LHCN-M2 (cell line): ENCODE results near the gene CCDC92B. TPM values are rescaled to one million over a fixed set of nuclear protein-coding genes. Genes with fewer than 3 reads are reported as not detected.

Source experiments
- DNase-seq: peaks from one replicate; pipeline ENCODE4 v3.0.0-alpha.2; 2012; ENCODE audit warnings: low read depth
- total RNA-seq: library from RNA; depleted of rRNA; stranded (reverse); fragments of >200 nt; gene quantifications from 2 replicates; pipeline ENCODE4 v1.2.3, GENCODE V29; 2014

The CCDC92B gene
- total RNA-seq, 1 experiment from 2014 or later: not detected

DNA sequence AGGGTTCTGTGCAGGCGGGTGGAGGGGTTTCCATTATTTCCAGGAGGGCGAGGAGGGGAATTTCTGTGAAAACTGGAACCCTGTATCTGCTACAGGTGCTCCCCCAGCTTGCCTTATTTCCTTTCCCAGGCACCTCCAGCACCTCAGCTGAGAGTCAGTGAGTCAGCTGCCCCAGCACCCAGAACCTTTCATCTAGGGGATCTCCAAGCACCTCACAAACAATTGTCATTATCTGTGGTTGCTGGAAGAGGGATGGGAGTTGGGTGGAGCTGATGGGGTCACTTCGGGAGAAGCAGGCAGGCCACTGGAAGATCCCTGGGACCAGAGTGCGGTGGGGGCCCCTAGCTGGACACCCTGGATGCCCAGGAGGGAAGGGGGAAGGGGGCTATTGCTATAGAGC, 27.8 kb downstream of the CCDC92B start:
- no peak for DNase-seq

DNA sequence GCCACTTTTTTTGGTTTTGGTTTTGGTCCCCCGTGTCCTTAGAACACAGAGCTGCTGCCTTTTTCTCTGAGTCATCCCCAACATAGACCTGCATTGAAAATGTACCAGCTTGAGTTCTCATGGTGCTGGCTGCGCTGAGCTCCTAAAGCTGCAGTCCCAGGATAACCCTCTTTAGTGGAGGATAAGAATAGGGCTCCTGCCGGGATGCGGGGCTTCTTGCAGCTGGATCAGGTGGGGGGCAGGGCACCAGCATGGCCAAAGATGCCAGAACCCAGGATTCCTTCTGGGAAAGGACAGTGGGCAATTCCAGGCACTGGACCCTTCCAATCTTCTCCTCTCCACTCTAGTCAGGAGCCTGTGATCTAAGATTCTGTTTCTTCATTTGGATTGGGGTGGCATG, 29.6 kb downstream of the CCDC92B start:
- DNase-seq: no peak

DNA sequence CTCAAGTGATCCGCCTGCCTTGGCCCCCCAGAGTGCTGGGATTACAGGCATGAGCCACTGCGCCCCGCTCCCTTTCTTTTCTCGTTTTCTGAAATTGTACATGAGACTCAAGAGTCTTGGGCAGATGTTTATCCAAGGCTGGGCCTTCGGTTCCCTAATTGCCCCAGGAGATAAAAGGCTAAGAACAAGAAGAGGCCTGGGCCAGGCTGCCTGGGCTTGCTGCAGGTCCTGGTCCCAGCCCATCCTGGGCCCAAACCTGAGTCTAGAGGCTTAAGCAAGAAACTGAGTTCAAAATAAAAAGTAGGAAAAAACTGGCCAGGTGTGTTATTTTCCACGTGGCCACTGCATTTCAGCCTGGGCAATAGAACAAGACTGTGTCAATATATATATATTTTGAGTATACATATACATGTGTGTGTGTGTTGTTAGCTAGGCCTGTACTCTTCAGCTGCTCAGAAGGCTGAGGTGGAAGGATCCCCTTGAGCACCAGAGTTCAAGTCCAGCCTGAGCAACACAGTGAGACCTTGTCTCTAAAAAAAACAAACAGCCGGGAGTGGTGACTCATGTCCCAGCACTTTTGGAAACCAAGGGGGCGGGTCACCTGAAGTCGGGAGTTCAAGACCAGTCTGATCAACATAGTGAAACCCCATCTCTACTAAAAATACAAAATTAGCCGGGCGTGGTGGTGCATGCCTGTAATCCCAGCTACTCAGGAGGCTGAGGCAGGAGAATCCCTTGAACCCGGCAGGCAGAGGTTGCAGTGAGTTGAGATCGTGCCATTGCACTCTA, 31.1 kb downstream of the CCDC92B start:
- DNase-seq: peak; percentile 30

DNA sequence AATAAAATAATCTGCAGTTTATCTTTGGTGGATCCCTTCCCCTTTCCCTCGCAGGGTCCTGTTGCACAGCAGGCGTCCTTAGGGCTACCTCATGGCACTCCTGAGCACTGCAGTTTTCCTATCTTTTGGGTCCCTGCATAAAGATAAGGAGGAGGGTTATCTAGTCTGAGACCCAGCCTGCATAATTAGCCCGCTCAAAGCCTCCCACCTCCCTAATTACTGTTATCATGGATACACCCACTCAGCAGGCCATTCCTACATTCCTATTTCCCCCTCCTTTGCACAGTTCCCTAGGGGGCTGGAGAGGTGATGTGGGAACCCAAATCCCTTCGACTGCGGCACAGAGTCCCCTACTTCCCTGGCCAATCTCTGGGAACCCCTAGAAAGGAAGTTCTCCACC, 32.8 kb downstream of the CCDC92B start:
- DNase-seq: no peak

DNA sequence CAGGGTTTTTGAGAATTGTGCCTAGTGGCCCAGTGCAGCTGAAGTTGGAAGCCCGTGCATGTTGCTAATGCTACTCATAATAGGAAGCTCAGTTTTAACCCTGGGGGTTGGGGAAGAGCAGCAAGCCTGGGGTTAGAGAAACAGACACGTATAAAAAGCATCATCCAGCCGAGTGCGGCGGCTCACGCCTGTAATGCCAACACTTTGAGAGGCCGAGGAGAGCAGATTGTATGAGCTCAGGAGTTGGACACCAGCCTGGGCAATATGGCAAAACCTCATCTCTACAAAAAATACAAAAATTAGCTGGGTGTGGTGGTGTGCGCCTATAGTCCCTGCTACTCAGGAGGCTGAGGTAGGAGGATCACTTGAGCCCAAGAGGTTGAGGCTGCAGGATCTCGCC, 35.6 kb downstream of the CCDC92B start:
- no peak for DNase-seq

DNA sequence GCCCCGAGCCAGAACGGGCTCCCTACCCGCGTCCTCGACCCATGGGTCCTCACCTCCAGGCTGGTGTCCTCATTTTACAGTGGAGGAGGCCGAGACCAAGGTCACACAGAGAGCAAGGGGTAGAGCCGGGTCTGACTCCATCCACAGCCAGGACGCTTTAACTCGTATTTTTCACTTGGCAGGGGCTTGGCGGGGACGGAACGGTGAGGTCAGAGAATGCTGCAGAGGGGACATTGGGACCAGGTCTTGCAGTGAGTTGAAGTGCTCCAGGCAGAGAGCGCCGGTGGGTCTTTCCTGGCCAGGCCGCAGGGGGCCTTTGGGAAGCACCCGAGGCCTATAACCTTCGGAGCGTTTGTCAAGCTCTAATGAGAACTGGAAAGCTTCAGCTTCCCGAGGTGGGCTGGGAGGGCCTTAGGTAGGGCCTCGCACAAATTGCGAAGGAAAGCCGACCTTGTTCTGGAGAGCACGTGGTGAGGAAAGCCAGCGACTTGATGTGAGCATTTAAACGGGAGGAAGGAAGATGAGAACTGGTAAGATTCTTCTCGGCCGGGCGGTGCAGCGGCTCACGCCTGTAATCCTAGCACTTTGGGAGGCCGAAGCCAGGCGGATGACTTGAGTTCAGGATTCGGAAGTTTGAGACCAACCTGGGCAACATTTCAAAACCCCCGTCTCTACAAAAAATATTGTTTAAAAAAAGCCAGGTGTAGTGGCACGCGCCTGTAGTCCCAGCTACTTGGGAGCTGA, 37.0 kb downstream of the CCDC92B start:
- no peak for DNase-seq

DNA sequence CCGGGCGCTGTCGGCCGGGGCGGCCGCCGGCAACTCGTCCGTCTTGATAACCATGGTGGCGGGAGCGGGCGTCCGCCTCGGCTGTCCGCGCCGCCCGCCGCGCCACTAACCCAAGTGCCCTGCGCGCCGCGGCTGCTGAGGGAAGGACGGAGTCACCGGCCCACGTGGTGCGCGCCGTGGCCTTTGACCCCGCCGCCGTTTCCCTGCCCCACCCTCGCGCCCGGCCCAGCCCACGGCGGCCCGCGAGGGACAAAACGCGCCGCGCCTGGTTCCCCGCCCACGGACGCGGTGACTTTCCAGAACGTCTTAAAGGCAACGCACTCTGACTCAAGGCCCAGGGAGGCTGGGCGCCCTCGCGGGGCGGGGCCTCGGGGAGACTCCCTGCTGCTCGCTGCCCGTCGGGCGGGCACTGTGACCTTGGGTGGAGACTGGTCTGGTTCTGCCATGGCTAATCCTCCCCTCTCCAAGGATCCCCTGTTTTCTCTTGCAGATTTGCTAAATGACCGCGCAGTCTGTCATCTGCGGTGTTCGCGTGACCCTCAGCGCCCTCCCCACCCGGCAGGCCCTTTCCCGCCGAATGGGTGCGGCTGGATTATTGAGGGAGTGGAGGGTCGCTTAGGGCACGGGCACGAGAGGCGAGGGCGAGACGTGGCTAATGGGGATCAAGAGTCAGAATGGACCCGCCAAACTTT, 37.7 kb downstream of the CCDC92B start, which contains the start of gene CLUH:
Gene CLUH, minus strand, starts transcription at position 157 of the 692 bp plus-strand sequence. Its CDS starts 103 bp downstream, at position 54.
- peak; percentile 97 for DNase-seq

DNA sequence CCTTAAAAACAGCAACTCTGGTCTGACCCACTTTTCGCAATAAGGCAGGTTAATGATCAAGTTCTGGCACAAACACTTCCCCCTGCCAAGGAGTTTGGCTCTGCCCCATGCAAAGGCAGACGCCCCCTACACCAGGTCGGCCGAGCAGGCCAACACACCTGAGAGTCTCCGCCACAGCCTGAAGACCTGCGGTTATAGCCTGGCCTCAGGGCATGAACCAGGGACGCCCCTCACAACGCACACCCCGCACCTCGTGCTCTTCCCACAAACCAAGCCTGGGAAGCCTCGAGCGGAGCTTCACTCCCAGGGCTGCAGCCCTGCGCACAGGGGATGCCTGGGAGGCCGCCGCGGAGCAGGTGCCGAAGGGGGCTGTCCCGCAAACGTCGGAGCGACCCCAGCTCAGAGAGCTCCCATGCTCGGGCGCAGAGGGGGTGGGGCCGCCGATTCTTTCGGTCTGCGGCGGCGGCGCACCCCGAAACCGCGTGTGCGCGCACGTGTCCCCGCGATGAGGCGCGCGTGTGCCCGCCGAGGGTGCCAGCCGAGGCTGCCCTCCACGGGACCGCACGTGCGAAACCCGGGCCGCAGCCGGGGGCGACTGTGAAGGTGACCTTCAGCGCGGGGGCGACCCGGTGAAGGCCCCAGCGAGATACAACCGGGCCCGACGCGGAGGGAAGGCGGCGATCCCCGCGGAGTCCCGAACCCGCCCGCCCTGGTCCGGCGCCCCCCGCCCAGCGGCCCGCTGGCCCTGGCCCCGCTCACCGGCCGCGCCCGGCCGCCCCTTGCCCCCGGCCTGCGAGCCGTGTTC, 38.4 kb downstream of the CCDC92B start:
- no peak for DNase-seq

DNA sequence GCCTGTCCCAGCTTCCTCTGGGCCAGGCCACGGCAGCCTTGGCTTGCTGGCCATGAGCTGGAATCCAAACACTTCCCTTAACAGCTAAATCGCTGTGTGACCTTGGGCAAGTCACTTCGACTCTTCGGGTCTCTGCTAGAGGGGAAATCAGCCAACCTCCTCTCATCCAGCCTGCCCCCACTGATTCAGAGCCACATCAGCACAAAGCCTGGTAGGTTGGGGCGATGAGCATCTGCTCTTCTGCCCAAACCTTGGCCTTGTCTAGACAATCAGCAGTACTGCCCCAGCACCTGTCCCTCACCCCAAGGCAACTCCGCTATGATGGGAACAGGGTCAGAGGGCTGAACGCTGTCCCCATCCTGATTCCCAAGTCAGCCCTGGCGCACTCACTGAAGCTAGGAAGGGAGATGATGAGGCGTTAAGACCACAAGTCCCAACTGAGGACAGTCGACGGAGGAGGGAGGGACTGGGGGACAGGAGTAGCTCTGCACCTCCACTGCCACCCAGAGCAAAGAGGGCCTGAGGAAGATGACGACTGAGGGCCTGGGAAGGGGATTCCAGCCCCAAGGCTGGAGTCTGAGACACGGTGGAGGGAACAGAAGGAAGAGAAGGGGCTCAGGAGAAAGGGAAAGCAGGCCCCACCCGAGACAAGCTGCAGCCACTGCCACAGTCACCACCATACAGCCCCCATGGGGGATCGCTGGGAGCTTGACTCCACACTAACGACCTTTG, 39.2 kb downstream of the CCDC92B start:
- DNase-seq: no peak

DNA sequence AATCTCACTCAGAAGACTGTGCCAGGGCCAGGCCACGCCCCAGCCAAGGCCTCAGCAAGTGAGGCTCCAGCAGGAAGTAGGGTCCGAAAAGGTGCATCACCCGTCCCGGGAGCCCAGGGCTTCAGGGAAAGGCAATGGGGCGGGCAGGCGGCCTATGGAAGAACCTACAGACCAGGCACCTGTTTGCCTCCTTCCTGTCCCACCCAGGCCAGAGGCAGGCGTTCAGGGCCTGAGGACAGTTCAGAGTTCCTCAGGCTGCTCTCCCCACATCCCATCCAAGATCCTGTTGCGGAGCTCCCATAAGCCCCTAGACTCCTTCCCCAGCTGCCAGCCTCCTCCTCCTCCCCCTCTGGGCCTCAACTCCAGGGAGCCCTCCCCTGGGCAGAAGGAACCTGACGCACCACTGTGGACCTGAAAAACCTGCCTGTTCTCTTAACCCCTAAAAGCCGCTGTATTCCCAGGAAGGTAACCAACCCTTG, 40.2 kb downstream of the CCDC92B start:
- DNase-seq: no peak

DNA sequence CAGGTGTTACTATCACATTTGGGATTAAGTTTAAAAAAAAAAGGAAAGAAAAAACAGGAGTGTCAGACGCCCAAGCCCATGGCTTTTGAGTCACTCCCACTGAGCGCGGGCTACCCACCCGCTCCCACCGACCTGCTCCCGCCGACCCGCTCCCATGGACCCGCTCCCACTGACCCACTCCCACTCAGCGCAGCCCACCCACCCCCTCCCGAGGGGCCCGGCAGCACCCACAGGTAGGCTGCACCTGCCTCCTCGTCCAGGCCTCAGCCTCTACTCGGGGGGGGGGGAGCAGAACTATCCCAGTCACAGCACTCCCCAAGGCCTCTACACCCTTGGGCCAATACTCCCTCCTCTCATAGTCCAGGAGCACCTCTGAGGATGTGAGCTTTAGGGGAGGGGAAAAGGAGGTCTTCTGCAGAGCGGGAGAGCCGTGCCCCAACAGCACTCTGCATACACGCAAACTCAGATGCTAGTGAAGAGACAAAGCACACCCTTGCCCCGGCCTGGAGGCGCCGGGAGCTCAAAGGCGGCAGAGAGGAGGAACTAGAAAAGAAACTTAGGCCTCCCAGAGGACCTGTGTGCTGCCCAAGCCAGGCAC, 40.8 kb downstream of the CCDC92B start:
- no peak for DNase-seq

DNA sequence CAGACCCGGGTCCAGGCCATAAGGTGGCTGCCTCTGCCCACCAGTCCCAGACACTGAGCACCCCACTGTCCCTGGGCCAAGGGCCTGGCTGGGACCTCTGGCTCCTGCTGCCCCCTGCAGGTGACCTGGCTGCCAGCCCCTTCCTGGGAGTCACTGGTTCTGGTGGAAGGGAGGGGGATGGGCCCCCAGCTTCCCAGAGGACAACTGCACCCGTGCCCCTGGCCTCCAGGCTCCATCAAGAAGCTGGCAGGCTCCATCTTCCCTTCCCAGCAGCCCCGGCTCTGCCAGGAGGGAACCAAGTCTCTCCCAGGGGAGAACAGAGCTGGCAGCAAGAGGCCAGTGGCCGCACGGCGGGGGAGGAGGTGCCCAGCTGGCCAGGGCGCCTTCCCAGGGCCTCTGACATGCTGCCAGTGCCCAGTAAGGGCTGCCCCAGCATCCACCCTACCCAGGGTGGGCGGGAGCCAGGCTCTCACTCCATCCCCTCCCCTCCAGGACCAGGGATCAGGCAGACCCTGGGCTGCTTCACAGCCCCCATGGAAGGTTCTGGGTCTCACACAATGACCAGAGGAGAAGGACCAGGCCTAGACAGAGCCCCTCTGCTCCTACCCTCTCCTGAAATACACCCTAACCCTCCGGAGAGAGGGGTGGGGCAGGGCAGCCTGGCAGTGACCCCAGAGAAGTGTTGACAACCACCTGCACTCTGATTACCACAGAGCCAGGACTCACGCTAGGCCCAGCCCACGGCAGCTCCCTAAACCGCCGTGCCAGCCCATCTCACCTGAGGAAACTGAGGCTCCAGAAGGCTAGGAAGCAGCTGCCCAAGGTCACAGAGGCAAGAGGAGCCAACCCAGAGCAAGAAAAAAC, 41.5 kb downstream of the CCDC92B start:
- DNase-seq: peak; percentile 46

DNA sequence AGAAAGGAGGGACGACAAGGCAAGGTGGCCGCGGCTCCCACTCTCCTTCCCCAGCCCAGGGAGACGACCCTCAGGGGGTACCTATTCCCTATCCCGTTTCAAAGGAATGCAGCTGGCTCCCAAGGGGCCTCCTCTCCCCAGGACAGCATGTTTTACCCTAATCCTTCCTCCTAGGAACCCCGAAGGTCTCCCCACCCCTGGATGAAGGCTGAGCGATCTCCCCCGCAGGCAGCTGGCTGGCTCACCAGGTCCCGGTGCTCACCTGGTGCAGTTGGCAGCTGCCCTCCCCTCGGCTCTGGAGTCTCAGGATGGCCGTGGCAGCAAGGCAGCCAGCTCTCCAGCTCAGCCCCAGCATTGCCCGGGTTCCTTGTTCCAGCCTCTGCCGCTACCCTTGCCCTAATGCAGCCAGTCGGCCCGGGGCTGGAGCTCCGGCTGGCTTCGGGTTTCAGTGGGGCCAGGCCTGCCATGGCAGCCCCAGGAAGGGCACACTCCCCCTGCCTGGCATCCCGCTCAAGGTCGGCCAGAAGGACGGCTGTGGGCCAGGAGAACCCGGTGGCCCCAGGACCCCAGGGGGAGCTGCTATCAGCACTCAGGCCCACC, 42.4 kb downstream of the CCDC92B start:
- DNase-seq: no peak

DNA sequence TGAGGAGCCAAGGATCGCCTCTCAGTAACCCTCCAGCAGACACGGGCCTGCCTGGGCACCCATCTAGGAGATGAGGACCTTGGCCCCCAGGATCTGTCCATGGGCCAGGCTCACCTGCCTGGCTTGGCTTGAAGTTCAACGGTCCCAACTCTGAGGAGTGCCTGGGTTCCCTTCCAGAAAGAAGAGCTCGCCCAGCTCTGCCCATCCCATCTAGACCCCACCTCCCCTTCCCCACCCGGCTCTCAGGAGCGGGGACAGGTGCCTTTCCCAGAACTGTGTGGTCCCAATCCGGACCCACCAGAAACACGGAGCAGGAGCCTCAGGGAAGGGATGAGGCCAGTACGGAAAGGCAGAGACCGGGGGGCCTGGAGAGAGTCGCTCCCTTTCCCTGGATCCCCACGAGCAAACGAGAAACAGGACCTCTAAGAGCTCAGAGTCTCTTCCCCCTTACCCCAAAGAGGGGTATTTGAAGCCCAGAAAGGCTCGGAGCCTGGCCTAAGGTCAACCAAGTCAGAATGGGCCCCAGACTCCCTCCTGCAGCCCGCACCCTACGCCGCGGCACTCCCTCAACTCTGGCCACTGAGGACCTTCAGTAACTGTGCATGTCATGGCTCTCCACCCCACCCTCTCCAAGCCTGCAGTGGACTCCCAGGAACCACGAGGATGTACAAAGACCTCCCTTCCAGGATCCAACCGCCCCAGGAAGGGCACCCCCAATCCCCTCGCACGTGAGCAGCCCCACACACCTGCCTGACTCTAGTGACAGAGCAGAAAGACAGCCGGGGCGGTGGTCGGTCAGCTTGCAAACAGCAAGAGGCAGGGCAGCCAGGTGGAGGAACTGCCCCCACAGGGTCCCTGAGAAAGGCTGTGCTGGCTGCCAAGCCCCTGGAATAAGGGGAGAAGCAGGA, 43.3 kb downstream of the CCDC92B start:
- DNase-seq: no peak

DNA sequence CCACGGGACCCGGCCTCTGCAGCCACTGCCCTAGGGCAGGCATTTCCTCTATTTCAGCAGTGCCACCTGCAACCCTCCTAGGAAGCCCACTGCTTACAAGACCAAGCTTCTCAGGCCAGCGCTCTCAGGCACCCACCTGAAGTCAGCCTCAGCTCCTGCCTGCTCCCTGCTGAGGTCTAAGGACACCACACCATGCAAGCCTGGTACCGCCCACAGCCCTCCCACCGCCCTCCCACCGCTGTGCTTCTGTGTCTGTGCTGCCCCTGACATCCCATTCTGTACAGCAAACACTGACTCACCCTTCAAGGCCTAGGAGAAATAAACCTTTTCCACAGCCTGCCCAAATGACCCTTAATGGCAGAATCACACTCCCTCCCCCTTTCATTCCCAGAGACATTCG, 44.2 kb downstream of the CCDC92B start:
- DNase-seq: peak; percentile 49

DNA sequence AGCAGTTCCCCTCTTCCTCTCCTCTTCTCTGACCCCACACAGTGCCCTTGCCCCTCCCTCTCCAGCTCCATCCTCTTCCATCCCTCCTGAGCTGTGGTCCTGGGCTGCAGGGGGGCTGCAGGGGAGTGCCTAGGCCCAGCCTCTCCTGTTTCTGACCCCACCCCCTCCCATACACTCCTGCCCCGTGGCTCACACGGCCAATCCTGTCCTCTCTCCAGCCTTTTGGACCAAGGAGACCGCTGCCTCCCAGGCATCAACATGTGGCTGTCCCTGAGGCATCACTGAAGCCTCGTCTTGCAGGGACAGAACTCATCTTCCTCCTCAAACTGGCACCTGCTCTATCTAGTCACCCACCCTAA, 44.6 kb downstream of the CCDC92B start:
- DNase-seq: no peak

DNA sequence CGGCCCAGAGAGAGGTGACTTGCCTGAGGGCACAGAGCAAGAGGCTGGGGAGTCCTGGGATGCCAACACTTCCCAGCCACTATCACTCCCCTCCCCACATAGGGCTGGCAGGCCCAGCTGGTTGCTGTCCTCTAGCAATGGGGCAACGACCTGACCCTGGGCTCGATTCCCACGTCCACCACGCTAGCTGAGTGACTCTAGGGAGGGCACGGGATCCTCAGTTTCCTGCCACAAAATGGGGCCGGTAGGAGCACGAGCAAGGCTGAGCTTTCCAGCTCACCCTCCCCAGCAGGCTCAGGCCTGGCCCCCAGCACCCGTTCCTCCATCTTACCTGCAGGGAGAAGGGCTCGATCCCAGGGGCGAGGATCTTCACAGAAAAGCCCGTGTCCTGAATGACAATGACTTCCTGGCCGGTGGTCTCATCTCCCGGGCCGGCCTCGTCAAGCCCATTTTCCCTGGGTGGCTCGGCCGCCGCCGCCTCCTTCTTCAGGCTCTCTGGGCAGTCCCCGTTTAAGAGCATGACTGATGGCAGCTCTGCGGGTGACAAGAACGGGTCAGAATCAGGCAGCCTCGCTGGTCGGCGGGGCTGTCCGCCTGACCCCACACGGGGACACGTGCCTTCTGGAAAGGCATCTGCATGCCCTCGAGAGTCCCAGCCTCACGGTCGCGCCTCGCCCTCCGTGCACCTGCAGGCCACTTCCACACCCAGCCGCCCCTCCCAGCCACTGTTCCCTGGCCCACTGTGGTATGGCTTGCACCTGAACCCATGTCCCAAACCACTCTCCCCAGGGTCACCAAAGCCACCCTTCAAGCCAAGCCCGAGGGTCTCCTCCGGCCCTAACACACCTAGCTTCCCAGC, 45.2 kb downstream of the CCDC92B start:
- no peak for DNase-seq
